ENCODE results near the gene GBP6.
"Not testable (repeated sequence)": the region's sequence is repeated elsewhere in the genome, so short reads cannot be mapped to it uniquely, and the experiment has no call there.

The GBP6 gene

GRCh38 chr1:89405275-89405929 lies 41.5 kb downstream of the GBP6 start:
- Histone ChIP-seq H3K4me1 (ENCODE audit: control insufficient read depth in 1 of 2, insufficient read depth in 2 of 2, low read length in 2 of 2) (peaks cover 0 to 9% of the 10 kb centered on the region in 2 donors), H3K27ac (ENCODE audit: low read depth, low read length) (no peak overlapping the region), H3K27me3 (ENCODE audit: control insufficient read depth in 1 of 2, insufficient read depth in 2 of 2, low read length in 2 of 2) (no peaks in the 10 kb centered on the region), H3K36me3 (ENCODE audit: control insufficient read depth in 1 of 2, insufficient read depth in 2 of 2, low read length in 2 of 2) (no peaks in the 10 kb centered on the region), H3K4me3 (ENCODE audit: low read depth in 1 of 2, low read length in 2 of 2) (no peak overlapping the region), H3K9ac (ENCODE audit: low read depth in 1 of 2, low read length in 2 of 2) (no peak overlapping the region), H3K9me3 (ENCODE audit: control insufficient read depth in 1 of 2, low read length in 2 of 2) (no peaks in the 10 kb centered on the region)

- Histone ChIP-seq H3K27ac (ENCODE audit: low read depth, low read length) (no peak overlapping the region), H3K9ac (ENCODE audit: low read depth in 1 of 2, low read length in 2 of 2) (no peak overlapping the region), H3K4me3 (ENCODE audit: low read depth in 1 of 2, low read length in 2 of 2) (peak overlapping the region; percentile 47 to 55), H3K36me3 (ENCODE audit: control insufficient read depth in 1 of 2, insufficient read depth in 2 of 2, low read length in 2 of 2) (no peaks in the 10 kb centered on the region), H3K27me3 (ENCODE audit: control insufficient read depth in 1 of 2, insufficient read depth in 2 of 2, low read length in 2 of 2) (no peaks in the 10 kb centered on the region), H3K4me1 (ENCODE audit: control insufficient read depth in 1 of 2, insufficient read depth in 2 of 2, low read length in 2 of 2) (peaks cover 0 to 9% of the 10 kb centered on the region in 2 donors), H3K9me3 (ENCODE audit: control insufficient read depth in 1 of 2, low read length in 2 of 2) (no peaks in the 10 kb centered on the region)
These were observed 43.5 kb downstream of the GBP6 start for GRCh38 chr1:89407360-89407759.

- H3K27ac ChIP-seq (ENCODE audit: low read depth, low read length); H3K9me3 ChIP-seq (ENCODE audit: control insufficient read depth in 1 of 2, low read length in 2 of 2); H3K27me3 ChIP-seq (ENCODE audit: control insufficient read depth in 1 of 2, insufficient read depth in 2 of 2, low read length in 2 of 2); H3K9ac ChIP-seq (ENCODE audit: low read depth in 1 of 2, low read length in 2 of 2); H3K4me1 ChIP-seq (ENCODE audit: control insufficient read depth in 1 of 2, insufficient read depth in 2 of 2, low read length in 2 of 2); H3K36me3 ChIP-seq (ENCODE audit: control insufficient read depth in 1 of 2, insufficient read depth in 2 of 2, low read length in 2 of 2): not testable (repeated sequence)
- peak overlapping the region; percentile 47 to 55 for H3K4me3 ChIP-seq (ENCODE audit: low read depth in 1 of 2, low read length in 2 of 2)
These were observed 43.9 kb downstream of the GBP6 start for GRCh38 chr1:89407768-89408167.

GRCh38 chr1:89425056-89425455 lies 61.2 kb downstream of the GBP6 start:
- H3K9ac ChIP-seq (ENCODE audit: low read depth in 1 of 2, low read length in 2 of 2), result no peak overlapping the region
- H3K36me3 ChIP-seq (ENCODE audit: control insufficient read depth in 1 of 2, insufficient read depth in 2 of 2, low read length in 2 of 2), result no peaks in the 10 kb centered on the region
- H3K27me3 ChIP-seq (ENCODE audit: control insufficient read depth in 1 of 2, insufficient read depth in 2 of 2, low read length in 2 of 2), result no peaks in the 10 kb centered on the region
- H3K27ac ChIP-seq (ENCODE audit: low read depth, low read length), result no peak overlapping the region
- no peak overlapping the region for H3K4me3 ChIP-seq (ENCODE audit: low read depth in 1 of 2, low read length in 2 of 2)
- no peaks in the 10 kb centered on the region for H3K9me3 ChIP-seq (ENCODE audit: control insufficient read depth in 1 of 2, low read length in 2 of 2)
- peaks cover 0 to 5% of the 10 kb centered on the region in 2 donors for H3K4me1 ChIP-seq (ENCODE audit: control insufficient read depth in 1 of 2, insufficient read depth in 2 of 2, low read length in 2 of 2)

GRCh38 chr1:89429062-89429461 lies 65.2 kb downstream of the GBP6 start:
- Histone ChIP-seq H3K9ac (ENCODE audit: low read depth in 1 of 2, low read length in 2 of 2) (no peak overlapping the region), H3K4me3 (ENCODE audit: low read depth in 1 of 2, low read length in 2 of 2) (no peak overlapping the region), H3K27ac (ENCODE audit: low read depth, low read length) (no peak overlapping the region), H3K27me3 (ENCODE audit: control insufficient read depth in 1 of 2, insufficient read depth in 2 of 2, low read length in 2 of 2) (no peaks in the 10 kb centered on the region), H3K9me3 (ENCODE audit: control insufficient read depth in 1 of 2, low read length in 2 of 2) (no peaks in the 10 kb centered on the region), H3K4me1 (ENCODE audit: control insufficient read depth in 1 of 2, insufficient read depth in 2 of 2, low read length in 2 of 2) (peaks cover 0 to 5% of the 10 kb centered on the region in 2 donors), H3K36me3 (ENCODE audit: control insufficient read depth in 1 of 2, insufficient read depth in 2 of 2, low read length in 2 of 2) (no peaks in the 10 kb centered on the region)

GRCh38 chr1:89429681-89430080 lies 65.8 kb downstream of the GBP6 start:
- H3K9ac ChIP-seq (ENCODE audit: low read depth in 1 of 2, low read length in 2 of 2); H3K27me3 ChIP-seq (ENCODE audit: control insufficient read depth in 1 of 2, insufficient read depth in 2 of 2, low read length in 2 of 2); H3K36me3 ChIP-seq (ENCODE audit: control insufficient read depth in 1 of 2, insufficient read depth in 2 of 2, low read length in 2 of 2); H3K27ac ChIP-seq (ENCODE audit: low read depth, low read length); H3K9me3 ChIP-seq (ENCODE audit: control insufficient read depth in 1 of 2, low read length in 2 of 2); H3K4me3 ChIP-seq (ENCODE audit: low read depth in 1 of 2, low read length in 2 of 2); H3K4me1 ChIP-seq (ENCODE audit: control insufficient read depth in 1 of 2, insufficient read depth in 2 of 2, low read length in 2 of 2): not testable (repeated sequence)

- peaks cover 0 to 5% of the 10 kb centered on the region in 2 donors for H3K9me3 ChIP-seq (ENCODE audit: control insufficient read depth in 1 of 2, low read length in 2 of 2)
- H3K36me3 ChIP-seq (ENCODE audit: control insufficient read depth in 1 of 2, insufficient read depth in 2 of 2, low read length in 2 of 2), result no peaks in the 10 kb centered on the region
- peaks cover 0 to under 1% of the 10 kb centered on the region in 2 donors for H3K4me1 ChIP-seq (ENCODE audit: control insufficient read depth in 1 of 2, insufficient read depth in 2 of 2, low read length in 2 of 2)
- no peak overlapping the region for H3K4me3 ChIP-seq (ENCODE audit: low read depth in 1 of 2, low read length in 2 of 2)
- no peaks in the 10 kb centered on the region for H3K27me3 ChIP-seq (ENCODE audit: control insufficient read depth in 1 of 2, insufficient read depth in 2 of 2, low read length in 2 of 2)
- no peak overlapping the region for H3K27ac ChIP-seq (ENCODE audit: low read depth, low read length)
- no peak overlapping the region for H3K9ac ChIP-seq (ENCODE audit: low read depth in 1 of 2, low read length in 2 of 2)
These were observed 69.6 kb downstream of the GBP6 start for GRCh38 chr1:89433421-89433820.

- H3K9me3 ChIP-seq (ENCODE audit: control insufficient read depth in 1 of 2, low read length in 2 of 2); H3K4me3 ChIP-seq (ENCODE audit: low read depth in 1 of 2, low read length in 2 of 2); H3K9ac ChIP-seq (ENCODE audit: low read depth in 1 of 2, low read length in 2 of 2); H3K27me3 ChIP-seq (ENCODE audit: control insufficient read depth in 1 of 2, insufficient read depth in 2 of 2, low read length in 2 of 2); H3K36me3 ChIP-seq (ENCODE audit: control insufficient read depth in 1 of 2, insufficient read depth in 2 of 2, low read length in 2 of 2); H3K27ac ChIP-seq (ENCODE audit: low read depth, low read length); H3K4me1 ChIP-seq (ENCODE audit: control insufficient read depth in 1 of 2, insufficient read depth in 2 of 2, low read length in 2 of 2): not testable (repeated sequence)
These were observed 70.4 kb downstream of the GBP6 start for GRCh38 chr1:89434058-89434780.
